DND-41 (cell line): Measurements from ENCODE around the gene RAB8B.

Experiments used
- CTCF ChIP-seq: IDR thresholded peaks from 2 replicates; pipeline ENCODE4 v1.5.1; 2012; ENCODE audit warnings: borderline replicate concordance, low read length, moderate library complexity, mild to moderate bottlenecking; ENCODE audit not compliant: poor library complexity, severe bottlenecking; ENCODE audit errors: extremely low read depth
- EZH2 ChIP-seq: IDR thresholded peaks from 3 replicates; pipeline ENCODE4 v1.6.1; 2012; ENCODE audit warnings: borderline replicate concordance, low read depth, mild to moderate bottlenecking, moderate library complexity, low read length, inconsistent platforms; ENCODE audit not compliant: severe bottlenecking

GRCh38 chr15:63231706-63232105, 42.3 kb downstream of the RAB8B start:
- no peak for TF ChIP-seq CTCF
- no peak for TF ChIP-seq EZH2
